ENCODE data around the gene RHBDL1.
"Not testable (repeated sequence)": the region's sequence is repeated elsewhere in the genome, so short reads cannot be mapped to it uniquely, and the experiment has no call there.

Gene RHBDL1

DNA sequence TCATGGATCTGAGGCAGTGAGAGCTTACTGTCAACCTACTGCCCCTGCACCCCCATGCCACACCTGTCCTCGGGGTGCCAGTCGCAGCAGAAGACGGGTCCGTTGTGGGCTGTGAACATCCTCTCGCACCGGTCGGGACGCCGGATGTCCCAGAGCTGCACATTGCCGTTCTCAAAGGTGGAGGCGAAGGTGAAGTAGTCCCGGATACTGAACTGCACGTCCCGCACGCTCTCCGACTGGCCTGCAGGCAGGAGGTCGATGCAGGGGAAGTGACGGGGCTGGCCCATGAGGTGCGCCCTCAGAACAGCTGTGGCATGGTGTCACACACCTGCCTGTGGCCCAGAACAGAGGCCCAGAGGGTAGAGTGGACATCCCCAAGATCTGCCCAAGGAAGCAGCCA is 12.0 kb downstream of the RHBDL1 start:
- no peak for DNase-seq

DNA sequence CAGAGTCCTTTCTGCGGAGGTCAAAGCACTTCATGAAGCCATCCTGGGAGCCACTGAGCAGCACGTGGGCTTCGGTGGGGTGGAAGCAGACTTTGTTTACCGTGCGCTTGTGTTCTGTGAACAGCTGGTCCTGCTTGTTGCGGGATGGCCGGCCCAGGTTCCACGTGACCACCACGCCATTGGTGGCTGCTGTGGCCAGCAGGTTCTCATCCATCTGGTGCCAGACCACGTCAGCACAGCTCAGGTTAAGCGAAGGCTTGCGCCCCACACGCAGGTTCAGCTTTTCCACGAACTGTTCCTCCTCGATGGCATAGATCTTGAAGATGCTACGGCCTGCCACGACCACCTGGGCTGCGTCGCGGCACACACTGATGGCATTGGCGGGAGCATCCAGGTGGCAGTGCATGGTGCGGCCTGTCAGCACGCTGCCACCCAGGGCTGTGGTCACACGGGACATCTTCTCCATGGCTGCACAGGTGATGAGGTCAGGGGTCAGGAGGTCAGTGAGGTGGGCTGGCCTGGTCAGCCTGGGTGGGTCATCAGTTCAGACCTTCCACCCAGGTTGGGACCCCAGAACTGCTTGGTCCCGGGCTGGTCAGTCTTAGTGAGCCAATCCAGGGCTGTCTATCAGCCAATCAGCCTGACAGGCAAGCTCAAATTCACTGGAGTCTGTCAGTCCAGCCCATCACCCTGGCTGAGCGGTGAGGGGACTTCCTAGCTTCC is 13.9 kb downstream of the RHBDL1 start:
- no peak for DNase-seq

DNA sequence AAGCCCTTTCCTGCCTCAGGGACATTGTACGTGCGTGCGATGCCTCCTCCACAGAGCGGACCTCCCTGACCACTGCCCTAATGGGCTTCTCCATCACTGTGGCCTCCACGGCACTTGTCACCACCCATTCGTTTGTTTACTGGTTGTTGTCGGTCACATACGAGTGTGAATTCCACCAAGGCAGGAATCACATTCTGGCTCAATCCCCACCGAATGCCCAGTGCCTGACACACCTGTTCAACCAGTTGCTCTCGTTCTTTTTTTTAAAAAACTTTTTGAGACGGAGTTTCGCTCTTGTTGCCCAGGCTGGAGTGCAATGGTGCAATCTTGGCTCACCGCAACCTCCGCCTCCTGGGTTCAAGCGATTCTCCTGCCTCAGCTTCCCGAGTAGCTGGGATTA is 15.8 kb downstream of the RHBDL1 start:
- not testable (repeated sequence) for DNase-seq

DNA sequence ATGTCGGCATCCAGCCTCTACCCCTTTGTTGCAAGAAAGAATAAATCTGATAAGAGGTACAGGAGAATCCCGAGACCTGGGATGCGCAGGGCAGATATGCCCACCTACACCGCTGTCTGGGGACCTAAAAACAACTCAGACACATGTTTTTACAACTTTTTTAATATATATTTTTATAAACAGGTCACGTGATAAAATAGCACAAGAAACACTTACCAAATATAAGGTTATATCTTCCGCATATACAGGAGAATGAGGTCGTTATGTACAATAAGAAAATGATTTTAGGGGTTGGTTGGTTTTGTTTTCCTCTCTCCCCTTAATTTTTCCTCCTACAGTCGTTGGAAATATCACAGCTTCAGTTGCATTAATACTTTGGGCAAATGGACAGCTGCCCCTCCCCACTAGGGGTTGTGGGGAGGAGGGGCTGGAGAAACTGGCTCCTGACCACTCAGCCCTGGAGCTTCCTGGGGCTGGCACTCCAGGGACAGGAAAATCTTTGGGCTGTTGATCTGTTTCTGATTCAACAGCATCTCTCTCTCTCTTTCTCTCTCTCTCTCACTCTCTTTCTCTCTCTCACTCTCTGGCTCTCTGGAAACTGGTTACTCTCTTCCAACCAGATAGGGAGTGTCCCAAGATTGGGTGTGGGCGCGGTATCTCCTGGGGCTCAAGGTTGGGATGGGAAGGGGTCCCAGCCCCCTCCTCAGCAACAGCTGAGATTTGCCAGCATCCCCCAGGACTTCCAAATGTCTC is 17.1 kb downstream of the RHBDL1 start:
- DNase-seq, result no peak

DNA sequence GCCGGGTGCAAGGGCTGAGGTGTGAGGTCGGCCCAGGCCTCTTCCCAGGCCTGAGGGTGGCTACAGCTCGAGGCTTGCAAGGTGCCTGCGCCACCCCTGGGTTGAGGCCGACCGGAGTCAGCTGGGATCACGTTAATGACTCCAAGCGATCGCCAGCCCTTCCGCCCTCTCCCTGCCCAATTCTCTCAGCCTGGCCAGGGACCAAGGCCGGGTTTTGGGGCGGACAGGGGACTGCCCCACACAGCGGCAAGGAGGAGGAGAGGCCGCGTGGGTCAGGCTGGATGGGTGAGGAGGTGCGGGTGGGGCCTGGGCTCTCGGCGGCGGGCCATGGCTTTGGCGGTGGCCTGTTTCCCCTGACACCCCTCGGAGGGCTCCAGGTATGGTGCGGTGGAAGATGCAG is 17.9 kb downstream of the RHBDL1 start:
- no peak for DNase-seq

DNA sequence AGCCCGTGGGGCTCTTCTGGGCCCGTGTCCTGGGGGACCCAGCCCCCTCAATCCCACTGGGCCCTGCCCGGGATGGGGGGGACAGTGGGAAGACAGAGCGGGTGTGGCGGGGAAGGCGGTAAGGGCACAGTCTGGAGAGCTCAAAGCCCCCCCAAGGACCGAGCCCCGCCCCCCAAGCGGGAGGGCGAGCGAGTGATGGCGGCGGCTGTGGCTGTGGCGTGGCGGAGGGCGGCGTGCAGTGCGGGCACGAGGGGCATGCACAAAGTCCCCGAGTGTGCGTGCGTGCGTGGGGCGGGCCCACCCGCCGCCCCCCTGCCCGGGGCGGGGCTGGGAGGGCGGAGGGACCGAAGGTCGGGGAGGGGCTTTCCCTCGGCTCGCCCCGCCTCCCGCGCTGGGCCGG is 18.3 kb downstream of the RHBDL1 start:
- no peak for DNase-seq

DNA sequence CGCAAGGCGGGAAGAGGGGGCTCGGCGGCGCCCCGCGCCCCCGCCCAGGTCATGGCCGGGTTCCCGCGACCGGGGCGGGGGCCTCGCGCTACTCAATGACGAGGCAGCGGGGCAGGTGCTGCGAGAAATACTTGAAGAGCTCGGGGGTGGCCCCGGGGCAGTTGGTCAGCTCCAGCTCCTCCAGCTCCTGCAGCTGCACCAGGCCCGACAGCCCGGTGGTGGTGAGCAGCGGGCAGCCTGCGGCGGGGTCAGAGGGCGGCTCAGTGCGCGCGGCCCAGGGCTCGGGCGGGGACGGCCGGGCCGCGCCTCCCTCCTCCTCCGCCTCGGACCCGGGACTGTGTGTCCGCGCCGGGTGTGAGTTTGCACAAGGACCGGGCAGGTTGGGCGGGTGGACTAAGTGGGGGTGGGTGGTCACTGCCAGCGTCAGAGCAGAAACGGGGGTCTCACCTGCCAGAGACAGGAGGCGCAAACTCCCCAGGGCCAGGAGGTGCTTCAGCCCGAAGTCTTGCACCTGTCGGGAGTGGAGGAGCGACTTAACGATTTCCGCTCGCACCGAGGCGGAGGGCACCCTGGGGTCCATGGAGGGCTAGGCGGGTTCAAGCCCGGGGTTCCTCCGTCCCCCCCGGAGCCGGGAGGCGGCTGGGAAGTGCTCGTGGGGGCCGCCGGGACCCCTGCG is 18.9 kb downstream of the RHBDL1 start:
- no peak for DNase-seq

DNA sequence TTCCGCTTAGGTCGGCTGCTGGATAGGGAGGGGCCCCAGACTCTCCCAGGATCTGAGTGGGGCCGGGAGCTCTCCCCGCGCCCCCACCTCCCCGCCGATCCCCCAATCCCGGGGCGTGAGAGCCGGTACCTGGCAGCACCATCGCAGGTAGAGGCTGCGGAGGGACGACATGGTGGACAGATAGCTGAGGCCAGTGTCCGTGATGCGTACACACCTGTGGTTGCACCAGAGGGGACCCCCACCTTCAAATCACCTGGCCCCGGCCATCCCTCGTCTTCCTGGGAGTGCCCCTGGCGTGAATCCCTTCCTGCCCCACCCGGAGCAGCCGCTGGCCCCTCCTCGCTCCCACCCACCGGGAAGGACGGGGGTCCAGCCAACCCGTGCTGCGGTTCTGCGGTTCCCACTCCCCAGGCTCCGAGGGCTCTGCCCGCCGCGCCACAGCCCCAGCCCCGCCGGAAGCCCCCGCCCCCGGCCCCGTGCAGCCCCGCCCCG is 19.4 kb downstream of the RHBDL1 start:
- DNase-seq, result no peak

DNA sequence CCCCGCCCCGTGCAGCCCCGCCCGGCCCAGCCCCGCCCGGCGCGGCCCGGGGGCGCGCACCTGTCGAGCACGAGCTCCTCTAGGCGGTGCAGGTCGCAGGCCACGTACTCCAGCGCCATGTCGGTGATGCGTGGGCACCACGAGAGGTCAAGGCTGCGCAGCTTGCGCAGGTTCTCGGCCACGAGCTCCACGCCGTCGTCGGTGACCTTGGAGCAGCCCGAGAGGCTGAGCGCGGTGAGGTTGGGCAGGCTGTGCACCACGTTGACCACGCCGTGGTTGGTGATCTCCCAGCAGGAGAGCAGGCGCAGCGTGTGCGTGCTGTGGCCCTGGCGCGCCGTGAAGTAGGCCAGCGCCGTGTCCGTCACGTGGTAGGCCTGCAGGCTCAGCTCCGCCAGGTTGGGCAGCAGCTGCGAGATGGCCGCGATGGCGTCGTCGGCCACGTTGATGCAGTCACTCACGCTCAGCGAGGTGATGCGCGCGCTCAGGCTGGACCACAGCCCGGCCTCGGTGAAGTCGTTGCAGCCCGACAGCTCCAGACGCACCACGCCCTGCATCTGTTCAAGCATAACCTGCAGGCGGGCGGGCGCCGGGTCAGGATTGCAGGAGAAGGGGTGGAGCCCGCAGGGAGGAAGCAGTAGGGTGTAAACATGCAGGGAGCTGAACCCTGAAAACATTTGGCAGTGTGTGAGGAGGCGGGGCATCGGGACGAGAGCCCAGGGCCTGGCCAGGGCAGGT is 20.1 kb downstream of the RHBDL1 start:
- peak; percentile 90 for DNase-seq

DNA sequence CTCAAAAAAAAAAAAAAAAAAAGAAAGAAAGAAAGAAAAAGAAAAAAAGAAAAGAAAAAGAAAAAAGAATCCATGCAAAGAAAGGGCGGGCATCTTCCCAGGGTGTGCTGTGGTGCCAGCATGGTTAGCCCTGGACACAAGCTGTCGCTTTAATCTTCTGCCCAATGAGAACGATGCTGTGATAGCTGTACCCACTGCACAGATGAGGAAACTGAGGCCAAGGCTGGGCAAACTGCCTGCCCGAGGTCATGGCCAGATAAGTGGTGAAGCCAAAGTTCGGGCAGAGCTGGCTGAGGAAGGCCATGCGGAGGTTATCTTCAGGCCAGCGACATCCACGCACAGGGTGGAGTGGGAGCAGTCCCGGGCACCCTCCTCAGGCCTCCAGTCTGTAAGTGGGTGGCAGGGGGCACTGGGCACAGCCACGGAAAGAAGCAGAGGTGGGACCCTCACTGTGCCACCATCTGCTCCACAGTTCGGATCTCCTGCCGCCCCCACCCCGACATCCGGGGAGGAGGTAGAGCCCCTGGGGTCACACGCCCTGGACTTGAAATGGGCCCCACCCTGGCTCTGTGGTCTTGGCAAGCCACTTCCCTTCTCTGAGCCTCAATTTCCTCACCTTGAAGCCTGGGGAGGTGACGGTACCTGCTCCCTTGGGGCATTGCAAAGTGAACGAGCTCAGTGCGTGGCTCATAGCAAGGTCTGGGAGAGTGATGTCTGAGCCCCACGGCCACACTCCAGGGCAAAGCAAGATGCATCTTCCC is 23.6 kb downstream of the RHBDL1 start:
- DNase-seq, result no peak

DNA sequence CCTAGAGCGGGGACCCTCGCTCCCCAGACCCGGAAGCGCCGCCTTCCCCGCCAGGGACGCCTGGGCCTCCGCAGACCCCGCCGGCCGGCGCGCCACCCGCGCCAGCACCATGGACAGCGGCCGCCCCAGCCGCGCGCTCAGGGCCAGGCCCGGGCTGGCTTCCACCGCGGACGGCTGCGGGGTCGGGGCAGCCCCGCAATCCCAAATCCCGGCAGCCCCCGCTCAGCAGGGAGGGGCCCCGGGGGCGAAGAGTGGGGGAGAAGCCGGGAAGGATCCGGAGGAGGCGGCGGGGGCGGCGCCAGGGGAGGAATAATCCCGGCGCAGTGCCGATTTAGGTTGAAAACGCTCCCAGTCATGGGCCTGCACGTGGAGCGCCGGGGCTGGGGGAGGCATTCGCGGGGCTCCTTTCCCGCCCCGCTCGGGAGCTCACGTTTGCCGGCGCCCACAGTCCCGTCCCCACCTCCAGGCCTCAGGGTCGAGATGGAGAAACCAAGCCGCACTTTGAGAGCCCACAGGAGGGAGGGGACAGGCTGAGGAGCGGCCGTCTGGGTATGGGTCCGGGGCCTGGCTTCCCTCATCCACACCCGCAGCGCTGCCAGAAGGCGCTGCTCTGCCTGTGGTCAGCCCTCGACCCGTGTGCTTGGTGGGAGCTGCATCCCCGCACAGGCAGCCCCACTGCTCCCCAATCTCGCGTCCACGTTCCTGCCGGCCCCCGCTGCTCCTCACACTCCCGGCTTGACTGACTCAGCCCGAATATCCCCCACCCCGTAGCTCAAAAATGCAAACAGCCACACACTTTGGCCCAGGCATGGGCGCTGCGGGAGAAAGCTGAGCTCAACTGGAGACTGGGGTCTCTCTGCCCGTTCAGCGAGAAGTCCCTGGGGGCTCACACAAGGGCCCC is 25.5 kb downstream of the RHBDL1 start:
- no peak for DNase-seq

DNA sequence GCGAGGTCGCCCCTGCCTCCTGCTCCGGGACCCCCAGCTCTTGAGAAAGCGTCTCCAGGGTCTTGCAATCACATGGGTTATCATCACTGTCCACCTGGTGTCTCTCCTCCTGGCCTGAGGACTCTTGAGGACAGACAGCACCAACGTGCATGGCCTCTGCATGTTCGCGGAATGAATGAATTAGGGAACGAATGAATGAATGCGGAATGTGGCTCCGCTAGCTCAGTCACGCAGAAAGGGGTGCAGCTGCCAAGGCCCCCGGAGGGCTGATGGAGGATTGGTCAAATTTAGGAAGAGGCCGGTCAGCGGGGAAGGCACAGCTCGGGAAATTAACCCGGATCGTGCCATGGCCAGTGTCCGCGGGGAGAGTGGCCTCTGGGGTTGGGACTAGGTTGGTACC is 26.9 kb downstream of the RHBDL1 start:
- no peak for DNase-seq

DNA sequence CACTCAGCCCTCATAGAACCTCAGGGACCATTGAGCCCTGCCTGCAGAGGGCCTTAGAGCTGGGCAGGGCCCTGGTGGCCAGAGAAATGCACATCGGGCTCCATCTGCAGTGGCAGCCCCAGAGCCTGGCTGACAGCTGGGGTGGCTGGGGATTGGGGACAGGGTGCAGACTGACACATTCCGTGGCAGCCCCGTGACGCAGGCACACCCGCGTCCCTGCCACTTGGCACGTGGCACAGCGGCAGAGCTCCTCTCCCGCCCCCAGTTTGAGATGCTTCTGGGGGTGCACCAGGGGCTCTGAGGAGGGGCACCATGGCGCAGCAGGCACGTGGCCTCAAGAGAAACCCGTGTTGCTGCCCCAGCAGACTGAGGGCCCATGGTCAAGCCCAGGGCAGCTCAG is 27.9 kb downstream of the RHBDL1 start:
- DNase-seq, result no peak

DNA sequence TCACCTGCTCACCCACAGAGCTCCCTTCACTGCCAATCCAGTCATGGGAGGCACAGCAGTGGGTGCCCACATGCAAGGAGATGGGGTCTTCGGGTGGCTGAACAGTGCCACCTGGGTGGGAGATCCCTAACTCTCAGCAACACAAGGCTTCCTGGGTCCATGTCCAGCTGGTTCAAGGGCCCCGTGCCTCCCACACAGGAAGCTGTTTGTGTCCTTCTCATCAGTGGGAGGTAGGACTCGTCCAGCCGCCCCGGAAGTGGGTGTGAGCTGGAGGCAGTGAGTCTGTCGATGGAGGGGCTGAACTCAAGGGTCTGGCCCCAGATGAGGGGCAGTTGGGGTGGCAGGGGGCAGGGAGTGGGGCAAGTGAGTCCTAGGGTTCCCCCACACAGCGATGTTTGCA is 28.6 kb downstream of the RHBDL1 start:
- no peak for DNase-seq

DNA sequence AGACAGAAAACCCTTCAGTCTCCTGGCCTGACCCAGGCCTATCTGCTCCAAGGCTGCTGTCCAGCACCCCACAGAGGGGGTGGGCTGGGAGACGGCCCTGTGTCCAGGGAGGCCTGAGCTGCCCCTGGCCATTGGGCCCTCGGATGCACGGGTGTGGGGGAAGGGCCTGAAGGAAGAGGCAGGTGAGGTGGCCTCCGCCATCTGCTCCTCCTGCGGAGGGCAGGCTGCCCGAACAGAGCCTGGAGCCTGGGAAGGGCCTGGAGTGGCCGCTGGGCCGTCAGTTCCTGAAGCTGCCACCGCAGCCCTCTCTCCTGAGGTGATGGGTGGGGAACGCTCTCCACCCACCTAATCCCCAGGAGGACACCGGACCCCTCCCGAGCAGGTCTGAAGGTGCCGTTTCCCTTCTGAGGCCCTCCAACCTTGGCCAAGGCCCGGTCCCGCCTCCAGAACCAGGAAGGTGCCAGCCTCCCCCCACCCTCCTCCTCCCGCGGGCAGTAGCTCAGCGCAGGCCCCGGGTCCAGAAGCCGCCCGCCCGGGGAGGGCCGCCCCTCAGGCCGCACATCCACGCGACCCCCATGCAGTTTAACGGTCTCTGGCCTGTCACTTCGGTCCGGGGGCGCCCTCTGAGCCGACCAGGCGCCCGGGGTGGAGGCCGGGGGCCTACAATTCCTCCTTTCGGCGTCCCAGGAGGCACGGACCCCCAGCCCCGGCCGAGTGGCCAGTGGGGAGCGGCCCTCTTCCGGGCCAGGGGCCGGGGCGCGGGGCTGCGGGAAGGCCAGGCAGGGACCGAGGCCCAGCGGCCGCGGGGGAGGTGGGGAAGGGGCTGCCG is 29.3 kb downstream of the RHBDL1 start:
- no peak for DNase-seq

DNA sequence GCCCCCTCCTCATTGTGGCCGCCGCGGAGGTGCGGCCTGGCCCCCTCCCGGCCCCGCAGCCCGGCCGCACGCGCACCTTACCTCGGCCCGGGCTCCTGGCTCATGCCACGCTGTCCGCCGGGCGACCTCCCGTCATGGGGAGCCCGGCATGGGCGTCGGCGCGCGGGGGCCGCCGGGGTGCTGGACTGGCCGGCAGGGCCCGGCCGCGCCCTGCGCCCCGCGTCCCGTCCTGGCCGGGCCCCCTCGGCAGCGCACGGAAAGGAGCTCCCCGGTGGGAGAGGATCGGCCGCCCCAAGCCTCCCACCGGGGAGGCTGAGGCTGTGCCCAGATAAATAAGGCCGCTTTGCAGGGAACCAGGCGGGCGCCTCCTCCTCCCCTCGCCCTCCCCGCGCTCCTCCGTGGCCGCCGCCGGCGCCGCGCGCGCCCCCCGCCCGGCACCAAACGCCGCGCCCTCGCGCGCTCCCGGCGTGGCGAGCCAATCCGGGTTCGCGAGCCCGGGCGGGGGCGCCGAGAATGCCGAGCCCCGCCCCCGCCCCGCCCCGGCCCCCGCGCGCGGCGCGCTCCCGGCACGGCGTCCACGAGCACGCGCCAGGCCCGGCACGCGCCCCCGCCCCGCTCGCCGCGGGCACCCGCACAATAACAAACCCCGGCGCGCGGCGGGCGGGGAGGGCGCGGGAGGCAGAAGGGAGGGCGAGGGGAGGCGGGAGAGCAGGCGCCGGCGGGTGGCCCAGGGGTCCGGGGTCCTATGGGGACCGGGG is 30.1 kb downstream of the RHBDL1 start, which contains the start of gene FBXL16:
Gene FBXL16, minus strand, starts transcription at position 371 of the 758 bp plus-strand sequence. CDS start 8,396 bp downstream, outside the sequence.
- no peak for DNase-seq

DNA sequence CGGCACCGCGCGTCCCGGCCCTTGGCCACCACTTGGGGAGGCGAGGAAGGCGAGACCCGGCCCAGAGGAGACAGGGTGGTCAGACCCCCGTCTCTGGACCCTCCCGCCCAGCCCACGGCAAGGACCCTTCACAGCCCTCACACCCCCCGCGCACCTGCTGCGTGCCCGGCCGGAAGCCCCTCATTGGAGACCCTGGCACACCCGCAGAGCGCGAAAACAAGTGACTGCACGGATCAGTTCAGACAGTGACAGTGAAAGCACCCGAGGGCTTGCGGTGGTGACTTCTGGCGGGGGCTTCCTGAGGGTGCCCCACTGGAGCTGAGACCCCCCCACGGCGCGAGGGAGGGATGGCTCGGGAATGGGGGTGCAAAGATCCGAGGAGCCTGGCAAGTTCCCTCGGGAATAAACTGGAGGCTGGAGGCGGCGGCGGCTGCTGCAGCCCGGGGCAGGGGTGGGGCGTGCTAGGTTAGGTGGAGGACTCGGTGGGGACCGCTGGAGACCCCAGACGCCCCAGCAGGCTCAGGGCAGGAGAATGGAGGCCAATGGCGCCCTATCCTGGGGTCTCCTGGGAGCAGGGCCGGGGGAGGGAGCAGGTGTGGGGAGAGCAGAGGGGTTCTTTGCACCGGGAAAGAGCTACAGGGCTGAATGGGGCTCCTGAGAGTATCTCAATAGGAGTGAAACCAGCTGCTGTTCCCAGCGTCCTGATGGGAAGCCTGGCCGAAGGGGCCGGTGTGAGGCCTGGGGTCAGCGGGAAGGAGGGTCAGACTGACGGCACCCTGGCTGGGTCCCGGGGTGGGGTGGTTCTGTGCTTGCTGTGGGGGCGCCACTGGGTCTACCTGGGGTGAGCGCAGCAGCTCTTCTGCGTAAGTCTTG is 31.0 kb downstream of the RHBDL1 start:
- DNase-seq, result no peak

DNA sequence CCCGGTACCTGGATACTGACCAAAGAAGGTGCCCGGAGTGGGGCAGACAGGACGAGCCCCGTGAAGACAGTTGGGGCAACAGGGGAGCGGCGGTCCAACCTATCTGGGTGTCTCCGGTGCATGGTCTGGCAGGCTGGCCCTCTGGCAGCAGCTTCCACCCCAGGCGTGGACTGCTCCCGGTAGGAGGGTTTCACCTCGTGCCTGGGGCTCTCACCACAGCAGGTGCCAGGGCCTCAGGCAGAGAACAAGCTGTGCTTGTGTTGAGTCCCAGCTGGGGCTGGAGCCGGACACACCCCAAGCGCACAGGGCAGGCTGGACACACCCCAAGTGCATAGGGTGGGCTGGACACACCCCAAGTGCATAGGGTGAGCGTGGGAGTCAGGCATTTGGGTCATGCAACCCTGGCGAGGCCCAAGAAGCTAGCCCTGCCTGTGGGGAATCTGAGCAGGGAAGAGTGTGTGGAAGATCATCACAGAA is 31.6 kb downstream of the RHBDL1 start:
- DNase-seq, result no peak
